GM18502 (cell line): Measurements from ENCODE around the gene MYG1.
A peak's percentile ranks its signal among the peaks of the same experiment; 100 is the strongest.
"Not testable (repeated sequence)": the region's sequence is repeated elsewhere in the genome, so short reads cannot be mapped to it uniquely, and the experiment has no call there.

Experiments
- ATAC-seq: cut with Tn5 transposase; IDR thresholded peaks from one replicate; pipeline ENCODE4 v1.9.1; 2021; ENCODE audit warnings: mild to moderate bottlenecking; ENCODE audit not compliant: unreplicated experiment, poor library complexity

The MYG1 gene

DNA sequence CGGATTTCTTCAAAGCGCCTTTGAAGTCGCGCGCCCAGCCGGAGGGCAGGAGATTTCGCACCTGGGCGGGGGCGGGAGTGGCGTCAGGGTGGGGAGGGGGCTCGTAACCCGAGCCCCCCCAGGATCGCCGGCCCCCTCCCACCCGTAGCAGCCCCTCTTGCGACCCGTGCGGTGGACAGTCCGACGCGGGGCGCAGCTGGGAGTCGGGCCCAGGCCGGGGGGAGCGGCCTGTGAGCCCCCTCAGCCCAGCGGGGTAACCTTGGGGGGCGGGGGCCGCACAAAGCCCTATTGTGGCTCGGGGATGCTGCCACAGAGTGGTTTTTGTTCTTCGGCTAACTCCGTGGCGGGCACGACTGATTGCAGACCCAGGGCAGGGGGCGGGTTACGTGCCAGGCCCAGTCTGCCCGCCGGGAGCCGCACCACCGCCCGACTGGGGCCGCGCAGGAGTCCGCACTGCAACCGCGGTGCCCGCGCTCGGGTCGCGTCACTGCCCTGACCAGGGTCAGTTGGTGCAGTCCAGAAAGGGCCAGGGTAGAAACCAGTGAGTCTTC, 26.1 kb downstream of the MYG1 start:
- no peak for ATAC-seq

DNA sequence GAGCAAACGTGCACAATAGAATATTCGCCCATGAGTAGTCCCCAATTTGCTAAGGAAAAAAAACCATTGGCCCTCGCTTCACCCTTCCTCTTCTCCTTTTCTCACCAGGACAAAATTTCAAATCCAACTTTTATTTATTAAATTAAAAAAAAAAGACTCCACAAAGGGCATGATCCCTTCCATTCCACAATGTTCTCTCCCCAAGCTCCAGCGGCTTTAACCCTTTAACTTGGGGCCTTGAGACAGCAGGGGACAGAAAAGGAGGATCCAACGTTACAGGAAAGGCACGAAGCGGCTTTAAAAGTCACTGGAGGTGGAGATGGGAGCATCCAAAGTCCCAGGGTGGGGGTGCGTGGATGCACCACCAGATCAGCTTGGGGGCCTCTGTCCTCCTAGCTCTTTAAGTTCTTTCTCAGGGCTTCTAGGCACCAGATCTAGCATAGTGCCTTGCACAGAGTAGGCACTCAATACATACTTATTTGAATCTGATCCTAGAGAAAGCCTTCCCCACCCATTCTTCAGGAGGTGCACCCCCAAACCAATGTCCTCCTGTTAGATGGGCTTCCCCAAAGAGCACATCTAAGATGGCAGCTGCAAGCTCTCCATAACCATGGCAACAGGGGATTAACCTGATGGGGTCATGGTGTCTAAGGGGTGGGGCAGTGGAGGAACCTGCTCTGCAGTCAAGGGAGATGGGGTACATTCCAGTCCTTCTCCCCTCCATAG, 27.1 kb downstream of the MYG1 start:
- ATAC-seq: no peak

DNA sequence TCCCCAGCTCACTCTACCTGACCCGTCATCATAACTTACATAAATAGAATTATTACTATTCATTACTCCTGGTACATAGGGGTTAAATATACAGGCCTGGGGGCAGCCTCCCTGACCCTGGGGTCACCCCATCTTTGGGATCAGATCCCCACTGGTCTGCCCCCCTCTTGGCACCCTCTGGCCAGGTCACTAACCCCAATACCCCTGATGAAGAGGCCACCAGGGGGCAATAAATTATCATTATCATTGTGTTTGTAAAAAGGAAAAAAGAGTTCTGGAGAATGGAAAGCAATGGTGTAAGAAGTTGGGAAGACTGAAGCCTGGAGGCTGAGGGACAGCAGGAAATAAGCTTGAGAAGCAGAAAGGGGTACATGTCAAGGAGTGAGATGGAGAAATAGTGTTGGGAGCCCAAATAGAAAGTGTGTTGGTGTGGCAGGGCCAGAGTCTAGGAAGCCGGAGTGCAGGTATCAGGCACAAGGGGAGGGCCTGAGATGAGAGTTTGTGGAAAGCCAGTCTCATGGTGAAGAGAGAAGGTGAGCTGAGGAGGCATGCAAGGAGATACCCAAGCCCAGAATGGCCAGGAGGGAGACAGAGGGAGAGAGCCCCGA, 28.0 kb downstream of the MYG1 start:
- no peak for ATAC-seq

DNA sequence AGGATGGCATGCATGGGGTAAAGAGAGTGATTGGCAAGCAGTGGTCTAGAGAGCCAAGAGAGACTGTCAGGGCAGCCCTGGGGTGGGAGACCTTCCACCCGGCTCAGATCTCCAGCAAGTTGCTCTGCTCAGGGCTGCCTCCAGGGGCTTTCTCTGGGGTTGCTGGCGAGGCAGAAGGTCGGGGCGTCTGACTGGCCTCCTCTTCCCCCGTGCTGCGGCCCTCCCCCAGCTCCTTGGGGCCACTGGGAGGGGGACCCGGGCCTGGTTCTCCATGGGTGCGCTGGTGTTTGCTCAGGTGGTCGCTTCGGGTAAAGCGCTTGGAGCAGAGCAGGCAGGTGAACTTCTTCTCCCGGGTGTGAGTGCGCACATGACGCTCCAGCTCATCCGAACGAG, 28.5 kb downstream of the MYG1 start:
- no peak for ATAC-seq

DNA sequence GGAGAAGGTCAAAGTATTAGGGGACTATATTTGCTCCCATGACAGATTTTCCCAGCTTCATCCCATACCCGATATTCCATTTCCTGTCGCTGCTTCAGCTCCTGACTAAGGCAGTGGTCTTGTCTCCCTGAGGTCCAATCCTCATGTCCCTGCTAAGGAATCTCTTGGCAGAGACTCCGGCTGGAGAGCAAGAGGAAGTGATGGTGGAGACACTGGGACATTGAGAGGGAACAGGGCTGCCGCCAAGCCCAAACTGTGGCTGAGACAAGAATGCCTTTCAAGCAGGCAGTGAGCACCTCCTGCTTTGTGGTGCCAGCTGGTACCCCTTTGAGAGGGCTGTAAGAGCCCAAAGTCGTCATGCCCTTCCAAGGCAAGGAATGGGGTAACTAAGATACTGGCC, 31.2 kb downstream of the MYG1 start:
- ATAC-seq: no peak

DNA sequence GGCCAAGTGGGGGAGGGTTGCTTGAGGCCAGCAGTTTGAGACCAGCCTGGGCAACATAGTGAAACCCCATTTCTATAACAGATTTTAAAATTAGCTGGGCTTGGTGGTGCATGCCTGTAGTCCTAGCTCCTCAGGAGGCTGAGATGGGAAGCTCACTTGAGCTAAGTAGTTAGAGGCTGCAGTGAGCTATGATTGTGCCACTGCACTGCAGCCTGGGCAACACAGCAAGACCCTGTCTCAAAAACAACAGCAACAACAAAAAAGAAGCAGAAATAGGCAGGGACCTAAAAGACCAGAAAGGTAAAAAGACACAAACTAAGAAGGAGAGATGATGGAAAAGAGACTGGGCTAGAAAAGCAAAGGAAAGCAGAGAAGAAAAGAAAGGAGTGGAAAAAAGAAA, 32.8 kb downstream of the MYG1 start:
- ATAC-seq: not testable (repeated sequence)

DNA sequence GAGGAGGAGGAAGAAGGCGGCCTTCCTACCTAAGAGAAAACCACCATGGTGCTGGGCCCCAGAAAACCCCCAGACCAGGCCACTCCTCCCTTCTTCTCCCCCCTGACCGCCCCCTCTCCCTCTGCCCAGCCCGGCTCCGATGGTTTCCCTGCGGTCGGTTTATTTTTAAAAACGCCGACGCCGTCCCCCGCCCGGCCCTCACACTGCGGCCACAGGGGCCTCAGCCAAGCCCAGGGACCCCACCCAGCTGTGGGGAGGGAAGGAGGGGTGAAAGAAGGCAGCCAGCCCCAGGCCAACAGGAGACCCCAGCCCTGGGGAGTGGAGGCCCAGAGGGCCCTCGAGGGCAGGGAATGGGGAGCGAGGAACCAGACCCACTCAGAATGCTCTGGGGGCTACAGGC, 33.2 kb downstream of the MYG1 start:
- no peak for ATAC-seq

DNA sequence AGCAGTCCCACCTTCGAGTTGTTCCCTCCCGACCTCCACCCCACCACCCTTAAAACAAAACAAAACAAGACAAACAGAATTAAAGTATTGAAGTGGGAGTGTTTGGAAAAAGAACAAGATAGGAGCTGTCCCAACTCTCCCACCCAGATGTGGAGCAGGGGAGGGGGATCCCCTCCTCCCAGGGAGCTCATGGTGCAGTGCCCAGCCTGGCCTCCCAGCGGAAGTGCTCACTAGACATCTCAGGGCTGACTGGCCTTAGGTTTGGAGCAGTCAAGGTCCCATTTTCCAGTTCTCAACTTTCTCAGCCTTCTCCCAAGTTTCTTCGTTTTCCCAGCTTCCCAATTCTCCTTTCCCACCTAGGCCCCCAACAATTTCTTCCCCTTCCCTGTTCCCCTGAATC, 33.8 kb downstream of the MYG1 start:
- no peak for ATAC-seq

DNA sequence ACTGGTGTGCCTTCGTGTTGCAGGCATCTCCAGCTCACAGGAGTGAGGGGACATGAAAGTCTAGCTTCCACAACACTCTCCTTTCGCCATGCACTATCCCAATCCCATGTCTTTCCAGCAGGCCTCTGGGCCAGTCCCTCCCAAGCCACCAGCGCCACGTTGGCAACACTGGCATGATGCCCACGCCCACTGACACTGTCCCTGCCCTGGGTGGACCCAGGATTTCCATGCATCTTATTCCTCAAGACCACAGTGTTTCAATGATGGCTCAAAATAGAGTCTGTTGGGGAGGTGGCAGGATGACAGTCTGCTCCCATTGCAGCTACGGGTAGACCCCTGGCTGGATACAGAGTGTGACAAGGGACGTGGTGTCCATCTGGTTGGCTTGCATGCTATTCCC, 34.4 kb downstream of the MYG1 start:
- ATAC-seq: no peak

DNA sequence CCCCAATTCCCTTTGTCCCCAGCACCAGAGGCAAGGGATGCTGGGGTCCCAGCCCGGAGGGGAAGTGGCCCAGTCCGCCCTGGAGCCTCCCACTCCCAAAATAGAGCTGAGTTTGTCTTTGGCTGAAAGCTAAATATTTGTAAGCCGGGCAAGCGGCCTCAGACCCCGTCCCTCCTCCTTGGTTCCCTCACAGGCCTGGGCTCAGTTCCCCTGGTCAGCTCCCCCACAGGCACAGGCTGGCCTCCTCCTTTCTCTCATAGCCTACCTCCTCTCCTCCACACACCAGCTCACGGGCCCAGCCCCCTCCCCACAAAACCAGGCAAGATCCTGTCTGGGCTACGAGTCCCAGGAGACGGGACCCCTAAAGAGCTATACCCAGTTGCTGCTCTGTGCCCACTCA, 35.3 kb downstream of the MYG1 start:
- ATAC-seq: no peak

DNA sequence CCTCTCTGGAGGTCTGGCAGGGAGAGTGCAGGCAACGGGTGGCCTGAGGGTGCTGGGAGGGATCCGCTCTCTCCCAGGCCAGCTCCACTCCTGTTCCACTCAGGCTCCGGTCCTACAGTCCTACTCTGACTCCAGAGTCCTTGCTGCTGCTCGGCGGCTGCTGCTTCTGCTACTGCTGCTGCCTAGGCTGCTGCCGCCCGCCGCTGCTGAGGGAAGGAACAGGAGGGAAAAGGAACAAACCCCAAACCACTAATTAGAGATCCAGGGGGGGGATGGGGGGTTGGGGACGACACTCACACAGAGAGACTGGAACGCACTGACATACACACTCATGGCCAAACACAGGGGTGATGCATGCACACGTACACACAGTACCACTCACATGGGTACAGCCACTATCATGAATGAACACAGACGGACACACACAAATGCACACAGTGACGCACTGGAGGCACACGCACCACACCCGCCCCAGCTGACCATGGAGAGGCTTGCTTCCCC, 36.7 kb downstream of the MYG1 start, which contains the start of gene SP7:
Gene SP7 (minus strand): TSS at position 174 of the 501 bp plus-strand sequence. CDS start 708 bp downstream, outside the sequence.
- no peak for ATAC-seq

DNA sequence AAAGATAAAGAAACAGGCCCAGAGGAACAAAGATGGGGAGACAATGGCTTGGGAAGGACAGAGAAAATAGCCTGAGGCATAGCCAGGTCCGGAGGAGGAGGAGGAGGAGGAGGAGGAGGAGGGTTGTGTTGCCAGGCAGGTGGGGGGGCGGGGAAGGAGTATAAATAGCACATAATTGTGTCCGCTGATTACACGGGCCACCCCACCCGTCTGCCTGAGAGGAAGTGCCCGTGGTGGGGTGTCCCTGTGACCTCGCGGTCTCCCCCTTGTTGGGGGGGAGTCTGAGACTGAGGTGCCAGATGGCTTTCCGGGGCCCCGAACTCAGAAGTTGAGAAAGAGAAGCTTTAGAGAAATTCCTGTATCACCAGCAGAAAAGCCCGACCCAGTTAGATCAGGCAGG, 38.5 kb downstream of the MYG1 start:
- ATAC-seq: no peak

DNA sequence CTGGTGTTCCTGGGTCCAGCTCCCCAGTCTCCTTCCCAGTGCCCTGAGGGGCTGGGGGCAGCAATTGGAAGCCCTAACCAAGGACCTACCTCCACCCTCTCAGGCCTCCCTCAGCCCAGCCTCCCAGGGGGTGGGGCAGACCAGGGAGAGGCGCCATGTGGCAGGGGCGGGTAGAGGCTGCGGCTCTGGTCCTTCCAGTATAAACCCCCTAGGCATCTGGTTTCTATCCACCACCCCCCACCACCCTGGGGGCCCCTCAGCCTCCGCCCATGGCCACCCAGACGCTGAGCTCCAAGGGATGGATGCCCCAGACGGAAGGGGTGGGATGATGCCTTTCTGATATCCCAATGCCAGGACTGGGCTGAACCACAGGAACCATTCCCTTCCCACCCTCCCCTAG, 39.4 kb downstream of the MYG1 start:
- no peak for ATAC-seq

DNA sequence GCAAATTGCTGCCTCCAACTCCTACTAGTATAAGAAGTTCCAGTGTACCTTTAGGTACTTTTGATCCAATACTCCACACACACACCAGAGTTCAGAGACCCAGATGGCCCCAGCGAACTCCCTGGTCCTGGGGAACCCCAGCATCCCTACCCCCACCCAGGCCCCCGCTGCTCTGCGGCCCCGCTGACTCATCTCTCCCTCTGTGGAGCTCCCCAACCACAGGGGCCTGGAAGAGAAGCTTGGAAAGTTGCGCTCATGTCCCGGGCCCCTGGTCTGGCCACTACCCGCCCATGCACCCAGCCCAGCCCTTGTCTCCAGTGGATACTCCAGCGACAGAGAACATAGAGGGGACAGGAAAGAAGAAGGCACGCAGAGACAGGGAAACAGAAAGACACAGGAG, 40.9 kb downstream of the MYG1 start:
- no peak for ATAC-seq

DNA sequence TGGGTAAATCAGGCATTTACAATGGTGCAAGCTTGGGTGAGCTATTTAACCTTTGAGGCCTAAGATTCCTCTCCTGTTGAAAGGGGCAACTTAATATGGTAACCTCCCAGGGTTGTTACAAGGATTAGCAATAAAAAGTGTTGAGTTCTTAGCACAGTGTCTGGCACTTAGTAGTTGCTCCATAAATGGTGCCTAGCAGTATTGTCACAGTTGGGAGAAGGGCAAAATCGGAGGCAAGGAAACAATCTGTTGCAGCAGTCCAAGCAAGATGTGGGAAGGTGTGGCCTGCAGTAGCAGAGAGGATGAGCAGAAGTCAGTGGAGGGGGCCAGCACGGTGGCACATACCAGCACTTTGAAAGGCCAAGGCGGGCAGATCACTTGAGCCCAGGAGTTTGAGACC, 44.0 kb downstream of the MYG1 start:
- no peak for ATAC-seq

DNA sequence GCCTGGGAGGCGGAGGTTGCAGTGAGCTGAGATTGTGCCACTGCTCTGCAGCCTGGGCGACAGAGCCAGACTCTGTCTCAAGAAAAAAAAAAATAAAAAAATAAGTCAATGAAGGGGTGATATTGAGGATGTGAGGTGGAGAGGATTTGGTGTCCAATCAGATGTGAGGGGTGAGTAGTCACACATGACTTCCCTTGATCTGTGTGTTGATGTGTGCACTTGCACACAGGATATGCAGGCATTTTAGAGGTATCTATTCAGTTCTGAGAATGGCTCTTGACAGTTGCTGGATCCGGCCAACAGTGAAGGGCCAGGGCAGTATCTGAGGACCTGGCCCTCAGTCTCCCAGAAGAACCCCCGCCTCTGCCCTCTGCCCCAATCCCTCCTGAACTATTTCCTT, 44.5 kb downstream of the MYG1 start:
- no peak for ATAC-seq

DNA sequence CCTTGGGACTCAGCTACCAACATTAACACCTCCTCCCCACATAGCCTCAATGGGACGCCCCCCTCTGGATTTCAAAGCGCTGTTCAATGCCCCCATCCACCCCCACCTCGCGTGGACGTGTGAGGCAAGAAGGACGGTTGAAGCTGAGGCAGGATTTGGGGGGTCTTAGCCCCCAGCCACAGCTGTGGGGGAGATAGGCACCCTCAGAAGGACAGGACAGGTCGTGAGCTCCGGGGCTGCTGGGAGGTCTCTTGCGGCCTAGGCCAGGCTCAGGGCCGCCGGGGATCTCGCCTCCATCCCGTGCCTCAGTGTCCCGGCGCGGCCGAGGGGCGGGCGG, 45.0 kb downstream of the MYG1 start:
- no peak for ATAC-seq

DNA sequence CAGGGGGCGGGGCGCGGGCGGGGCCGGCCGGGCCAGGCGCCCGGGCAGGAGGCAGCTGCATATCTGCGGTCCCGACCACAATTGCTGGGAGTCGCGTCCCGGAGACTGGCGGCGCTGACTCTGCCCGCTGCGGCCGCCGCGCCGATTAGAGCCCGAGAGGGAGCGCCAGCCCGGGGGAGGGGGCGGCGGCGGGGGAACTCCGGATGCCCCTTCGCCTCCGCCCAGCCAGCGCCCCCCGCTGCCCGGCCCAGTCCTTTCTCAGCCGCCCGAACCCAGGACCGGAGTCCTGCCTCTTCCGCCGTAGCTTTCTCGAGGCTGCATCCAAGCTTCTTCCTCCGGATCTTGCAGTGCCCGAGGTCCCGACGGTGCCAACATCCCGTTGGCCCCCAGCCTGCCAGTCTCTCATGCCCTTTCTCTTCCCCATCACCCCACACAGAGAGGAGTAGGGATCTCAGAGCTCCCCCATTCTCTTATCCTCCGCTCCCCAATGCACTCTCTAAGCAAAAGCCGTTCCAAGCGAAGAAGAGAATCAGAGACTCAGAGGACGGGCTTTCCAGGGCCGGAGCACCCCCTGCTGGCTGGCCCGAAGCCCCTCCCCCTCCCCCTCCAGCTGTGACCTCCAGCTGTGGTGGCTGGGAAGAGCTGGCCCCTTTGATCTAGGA, 45.5 kb downstream of the MYG1 start:
- ATAC-seq: peak; percentile 73

DNA sequence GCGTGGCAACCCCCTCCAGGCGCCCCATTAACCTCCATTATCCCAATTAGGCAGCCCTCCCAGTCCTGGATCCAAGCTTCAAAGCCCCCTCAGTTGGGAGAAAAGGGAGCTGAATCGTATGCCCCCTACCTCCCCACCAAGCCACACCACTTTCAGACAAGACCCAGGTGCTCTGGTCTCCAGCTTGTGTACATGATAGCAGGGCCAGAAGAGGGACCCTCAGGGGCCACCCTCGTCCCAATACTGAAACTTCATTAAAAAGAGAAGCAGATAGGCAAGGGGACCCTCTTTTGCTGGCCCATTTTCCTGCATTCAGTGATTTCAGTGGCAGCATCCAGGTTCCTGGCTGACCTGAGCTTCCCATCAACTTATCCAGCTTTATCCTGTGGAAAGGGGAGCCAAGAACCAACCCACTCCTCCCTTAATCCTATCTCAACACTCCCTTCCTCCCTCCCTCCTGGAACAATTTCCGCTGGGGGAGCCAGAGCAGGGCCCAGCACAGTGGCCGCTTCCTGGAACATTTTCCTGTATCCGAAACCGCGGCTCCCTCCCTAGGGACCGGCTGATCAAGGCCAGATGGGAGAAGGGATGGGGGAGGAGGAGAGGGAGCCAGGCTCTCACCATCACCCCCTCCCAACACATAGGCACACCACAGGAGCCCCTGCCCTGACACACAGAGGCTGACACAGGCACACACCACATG, 46.1 kb downstream of the MYG1 start:
- no peak for ATAC-seq

DNA sequence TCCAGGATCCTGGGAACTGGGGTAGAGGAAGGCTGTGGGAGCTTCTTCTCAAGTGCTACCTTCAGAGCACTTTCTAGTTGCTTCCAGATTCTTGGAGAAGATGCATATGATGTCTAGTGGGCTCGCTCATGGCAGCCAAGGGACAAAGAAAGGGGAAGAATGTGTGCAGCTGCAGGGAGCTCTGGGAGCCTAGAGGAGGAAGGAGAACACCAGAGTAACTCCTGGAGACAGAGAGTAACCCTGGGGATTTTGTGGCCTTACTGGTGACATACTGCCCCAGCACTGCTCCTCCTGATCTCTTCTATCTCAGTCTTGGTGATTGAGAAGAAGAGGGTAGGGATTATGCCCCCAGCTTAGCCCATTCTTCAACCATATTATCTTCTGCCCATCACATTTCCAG, 47.0 kb downstream of the MYG1 start:
- no peak for ATAC-seq

DNA sequence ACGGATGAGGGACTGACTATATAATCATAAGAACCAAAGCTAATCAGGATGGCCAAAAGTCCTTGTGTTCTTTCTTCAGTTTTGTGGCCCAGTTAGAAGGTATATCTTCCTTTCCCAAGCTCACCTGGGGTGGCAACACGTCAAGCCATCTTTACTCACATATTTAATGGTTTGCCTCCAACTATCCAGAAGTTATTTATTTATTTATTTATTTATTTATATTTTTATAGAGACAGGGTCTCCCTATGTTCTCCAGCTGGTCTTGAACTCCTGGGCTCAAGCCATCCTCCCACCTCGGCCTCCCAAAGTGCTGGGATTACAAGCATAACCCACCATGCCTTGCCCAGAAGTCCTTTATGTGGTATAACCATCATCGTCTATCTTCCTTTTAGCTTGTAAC, 48.4 kb downstream of the MYG1 start:
- no peak for ATAC-seq
